Measurements from ENCODE around the gene LITAFD. TPM values are rescaled to one million over a fixed set of nuclear protein-coding genes. Genes with fewer than 3 reads are reported as not detected.
A peak's percentile ranks its signal among the peaks of the same experiment; 100 is the strongest.

LITAFD gene
- total and polyA plus RNA-seq, 4 donors: not detected

DNA sequence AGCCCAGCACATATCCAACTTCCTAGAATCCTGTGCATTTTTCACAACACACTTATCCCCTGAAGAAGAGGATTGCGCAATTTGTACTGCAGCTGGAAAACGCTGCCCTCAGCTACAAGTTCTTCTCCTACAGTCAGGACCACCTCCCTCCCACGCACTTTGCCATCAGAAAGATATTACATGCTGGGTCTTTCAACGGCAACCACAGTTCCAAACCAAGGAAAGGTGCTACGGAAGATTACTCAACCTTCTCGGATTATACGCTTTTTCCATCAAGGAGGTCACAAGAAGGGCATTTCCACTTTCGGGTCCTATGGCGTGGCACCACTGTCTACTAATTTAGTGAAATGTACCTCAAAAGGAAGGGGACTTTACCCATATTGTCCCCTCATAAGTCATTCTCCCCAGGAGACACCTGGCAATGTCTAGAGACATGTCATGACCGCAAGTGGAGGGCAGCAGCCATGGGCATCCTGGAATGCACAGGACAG, 46.4 kb downstream of the LITAFD start:
- intact Hi-C loops (cut with DNase I): no loop called here
- ATAC-seq (ENCODE audit: low FRiP score) (no peak), DNase-seq (no peak)
- no peaks in the 10 kb centered on the region for H3K9me3 ChIP-seq (ENCODE audit: control insufficient read depth, low read length)
- WGBS, 2 donors: 91% methylated on average over 10 of the region's 10 CpGs
- H3K4me3 ChIP-seq (ENCODE audit: low read length in 2 of 2): no peak overlapping the region
- no peaks in the 10 kb centered on the region for H3K27me3 ChIP-seq (ENCODE audit: control insufficient read depth in 1 of 2, insufficient read depth in 2 of 2, low read length in 1 of 2)
- H3K27ac ChIP-seq (ENCODE audit: low read depth in 1 of 2, low read length in 2 of 2): no peak overlapping the region
- peaks cover 2 to 5% of the 10 kb centered on the region in 2 donors for H3K36me3 ChIP-seq (ENCODE audit: control insufficient read depth in 1 of 2, insufficient read depth in 2 of 2, low read length in 1 of 2)
- peaks cover 0 to 2% of the 10 kb centered on the region in 2 donors for H3K4me1 ChIP-seq (ENCODE audit: control insufficient read depth in 1 of 2, insufficient read depth in 2 of 2, low read length in 2 of 2)

DNA sequence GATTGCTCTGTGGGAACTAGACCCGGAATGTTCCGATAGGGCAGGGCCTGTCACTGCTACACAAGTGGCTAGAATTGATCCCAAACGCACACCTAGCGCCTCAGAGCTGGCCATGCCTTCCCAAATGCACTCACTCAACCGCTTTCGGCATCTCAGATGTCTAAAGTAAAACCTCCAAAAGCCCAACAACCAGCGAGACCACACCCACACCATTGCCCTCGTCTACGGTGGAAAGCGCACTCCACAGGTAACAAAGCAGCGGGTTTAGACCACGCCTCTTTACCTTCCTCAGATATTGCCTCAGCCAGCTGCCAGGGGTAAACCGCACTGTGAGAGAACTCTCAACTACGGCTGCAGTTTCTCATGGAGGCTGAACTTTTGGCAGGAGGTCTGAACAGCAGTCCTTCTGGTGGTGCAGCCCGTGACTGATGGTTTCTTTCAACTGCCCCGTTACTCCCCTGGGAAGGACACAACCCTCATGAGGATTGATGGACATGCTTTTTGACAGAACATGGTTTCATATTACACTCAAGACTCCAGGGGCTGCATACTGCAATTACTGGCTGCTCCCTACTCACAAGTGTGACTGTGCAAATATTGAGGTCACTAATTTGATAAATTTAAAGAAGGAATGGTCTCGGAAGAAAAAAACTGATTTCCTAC, 47.1 kb downstream of the LITAFD start:
- 82% methylated on average over 17 of the region's 17 CpGs for WGBS, 2 donors
- DNase-seq: no peak

DNA sequence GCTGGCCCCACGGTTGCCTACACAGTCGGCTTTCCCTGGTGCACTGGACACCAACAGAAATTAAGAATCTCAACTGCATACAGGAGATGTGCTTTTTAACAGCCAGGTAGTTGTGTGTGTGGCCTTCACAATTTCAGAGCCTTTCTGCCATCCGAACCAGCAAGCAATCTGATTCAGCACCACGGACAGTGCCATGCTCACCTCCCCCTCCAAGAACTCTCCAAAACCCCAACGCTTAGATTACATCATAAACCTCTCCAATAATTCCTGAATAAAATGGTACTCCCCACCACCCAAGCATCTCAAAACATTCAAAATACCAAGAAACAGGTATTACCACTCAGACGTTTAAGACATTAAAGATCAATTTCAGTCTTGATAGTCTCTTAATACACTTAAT, 49.7 kb downstream of the LITAFD start:
- Histone ChIP-seq H3K4me1 (ENCODE audit: control insufficient read depth in 1 of 2, insufficient read depth in 2 of 2, low read length in 2 of 2) (peaks cover 0 to 4% of the 10 kb centered on the region in 2 donors), H3K36me3 (ENCODE audit: control insufficient read depth in 1 of 2, insufficient read depth in 2 of 2, low read length in 1 of 2) (peaks cover 2 to 3% of the 10 kb centered on the region in 2 donors), H3K27ac (ENCODE audit: low read depth in 1 of 2, low read length in 2 of 2) (no peak overlapping the region), H3K9me3 (ENCODE audit: control insufficient read depth, low read length) (no peaks in the 10 kb centered on the region), H3K4me3 (ENCODE audit: low read length in 2 of 2) (no peak overlapping the region), H3K27me3 (ENCODE audit: control insufficient read depth in 1 of 2, insufficient read depth in 2 of 2, low read length in 1 of 2) (no peaks in the 10 kb centered on the region)
- 29 to 31% methylated on average over 6 of the region's 6 CpGs for WGBS, 2 donors
- intact Hi-C loops (cut with DNase I): no loop called here
- peak; percentile 67 to 81 for DNase-seq
- ATAC-seq (ENCODE audit: low FRiP score): no peak

More for the DNA sequence above, 47.1 kb downstream of the LITAFD start:
- ATAC-seq (ENCODE audit: low FRiP score): no peak
- Histone ChIP-seq H3K27ac (ENCODE audit: low read depth in 1 of 2, low read length in 2 of 2) (no peak overlapping the region), H3K4me3 (ENCODE audit: low read length in 2 of 2) (no peak overlapping the region), H3K4me1 (ENCODE audit: control insufficient read depth in 1 of 2, insufficient read depth in 2 of 2, low read length in 2 of 2) (peaks cover 0 to 2% of the 10 kb centered on the region in 2 donors), H3K9me3 (ENCODE audit: control insufficient read depth, low read length) (no peaks in the 10 kb centered on the region), H3K27me3 (ENCODE audit: control insufficient read depth in 1 of 2, insufficient read depth in 2 of 2, low read length in 1 of 2) (no peaks in the 10 kb centered on the region), H3K36me3 (ENCODE audit: control insufficient read depth in 1 of 2, insufficient read depth in 2 of 2, low read length in 1 of 2) (peaks cover 2 to 3% of the 10 kb centered on the region in 2 donors)
- intact Hi-C loops (cut with DNase I): no loop called here

DNA sequence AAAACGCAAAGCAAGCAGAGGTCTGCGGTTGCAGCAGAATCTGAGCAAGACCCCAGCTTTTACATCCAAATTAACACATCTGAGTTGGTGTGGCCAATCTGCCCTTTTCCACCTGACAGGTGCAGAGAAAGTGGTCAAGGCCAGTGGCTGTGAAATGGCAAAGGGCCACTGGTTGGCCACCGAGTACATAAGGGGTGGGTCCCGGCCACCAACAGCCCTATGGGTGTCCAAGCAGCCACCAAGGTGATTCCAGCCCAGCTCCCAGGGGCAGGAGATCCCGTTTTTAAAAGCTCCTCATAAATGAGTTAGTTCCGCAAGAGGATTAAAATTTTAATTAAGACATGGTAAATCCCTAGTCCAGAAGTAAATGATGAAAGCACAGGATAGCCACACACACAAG, 52.5 kb downstream of the LITAFD start:
- Histone ChIP-seq H3K27ac (ENCODE audit: low read depth in 1 of 2, low read length in 2 of 2) (no peak overlapping the region), H3K9me3 (ENCODE audit: control insufficient read depth, low read length) (no peaks in the 10 kb centered on the region), H3K36me3 (ENCODE audit: control insufficient read depth in 1 of 2, insufficient read depth in 2 of 2, low read length in 1 of 2) (peaks cover 0 to 3% of the 10 kb centered on the region in 2 donors), H3K4me1 (ENCODE audit: control insufficient read depth in 1 of 2, insufficient read depth in 2 of 2, low read length in 2 of 2) (peaks cover 0 to 4% of the 10 kb centered on the region in 2 donors), H3K27me3 (ENCODE audit: control insufficient read depth in 1 of 2, insufficient read depth in 2 of 2, low read length in 1 of 2) (no peaks in the 10 kb centered on the region), H3K4me3 (ENCODE audit: low read length in 2 of 2) (no peak overlapping the region)
- DNase-seq (no peak), ATAC-seq (ENCODE audit: low FRiP score) (no peak)
- WGBS, 2 donors: 80 to 82% methylated on average over 6 of the region's 6 CpGs
- intact Hi-C loops (cut with DNase I): no loop called here

Other genes starting within 250 kb of the LITAFD start
- 10 to 100 TPM; 10.3 to 11.5 TPM for gene ABAT, start 207.7 kb upstream of the LITAFD start, total RNA-seq
- 1 to 10 TPM; 6.6 to 8.9 TPM for gene ABAT, start 207.7 kb upstream of the LITAFD start, polyA plus RNA-seq
- 1 to 10 TPM; 5.7 to 7.0 TPM for gene TMEM186, start 84.7 kb upstream of the LITAFD start, total RNA-seq
- 10 to 100 TPM in 1 of 2 donors, 1 to 10 TPM in 1; 7.5 to 10.3 TPM for gene TMEM186, start 84.7 kb upstream of the LITAFD start, polyA plus RNA-seq
- gene PMM2, start 84.5 kb upstream of the LITAFD start, total RNA-seq: 10 to 100 TPM; 43.1 to 48.4 TPM
- 10 to 100 TPM in 1 of 2 donors, 1 to 10 TPM in 1; 7.8 to 20.3 TPM for gene PMM2, start 84.5 kb upstream of the LITAFD start, polyA plus RNA-seq
- 10 to 100 TPM; 53.4 to 69.0 TPM for gene CARHSP1, start 13.3 kb upstream of the LITAFD start, total RNA-seq
- gene CARHSP1, start 13.3 kb upstream of the LITAFD start, polyA plus RNA-seq: 100 to 1,000 TPM in 1 of 2 donors, 10 to 100 TPM in 1; 66.8 to 122 TPM
- gene USP7, start 81.6 kb downstream of the LITAFD start, total RNA-seq: 100 to 1,000 TPM in 1 of 2 donors, 10 to 100 TPM in 1; 93.2 to 110 TPM
- gene USP7, start 81.6 kb downstream of the LITAFD start, polyA plus RNA-seq: 10 to 100 TPM; 18.0 to 51.5 TPM
- gene HAPSTR1, start 209.3 kb downstream of the LITAFD start, total RNA-seq: 10 to 100 TPM; 65.4 to 67.5 TPM
- gene HAPSTR1, start 209.3 kb downstream of the LITAFD start, polyA plus RNA-seq: 10 to 100 TPM; 14.0 to 19.2 TPM

All from aorta (tissue), 5 donors.